GM15510 (cell line): ENCODE results near the gene SLC38A10.
A peak's percentile ranks its signal among the peaks of the same experiment; 100 is the strongest.

Experiments used
- POLR2A ChIP-seq: IDR thresholded peaks from 3 replicates; pipeline ENCODE4 v1.6.1; 2011; ENCODE audit warnings: borderline replicate concordance; ENCODE audit not compliant: insufficient read length; ENCODE audit errors: extremely low read depth

The SLC38A10 gene

DNA sequence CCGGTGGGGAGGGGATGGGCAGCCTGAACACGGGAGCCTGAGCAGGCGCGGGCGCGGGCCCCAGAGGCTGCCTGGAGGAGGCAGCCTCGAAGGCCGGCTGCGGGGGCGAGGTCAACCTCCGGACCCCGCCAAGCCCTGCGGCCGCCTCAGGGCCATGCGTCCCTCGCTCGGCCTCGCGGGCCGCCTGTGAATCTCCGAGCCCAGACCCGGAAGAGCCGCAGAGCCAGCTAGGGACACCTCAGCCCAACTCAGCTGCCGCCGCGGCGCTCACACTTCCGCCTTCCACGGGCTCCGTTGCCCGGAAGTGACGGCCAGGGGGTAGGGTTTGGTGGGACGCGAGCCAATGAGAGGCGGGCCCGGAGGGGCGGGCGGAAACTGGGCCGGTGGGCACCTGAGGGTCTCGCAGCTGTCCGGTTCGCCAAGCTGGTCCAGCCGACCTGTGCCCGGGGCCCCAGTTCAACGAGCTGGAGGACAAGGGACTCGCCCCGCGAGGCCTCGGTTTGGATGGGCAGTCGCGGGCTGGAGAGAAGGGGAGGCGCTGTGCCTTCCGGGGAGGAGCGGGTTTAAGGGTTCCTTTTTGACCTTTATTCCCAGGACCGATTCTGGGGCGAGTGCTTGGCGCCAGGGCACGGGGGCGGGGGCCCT is at the start of gene SLC38A10:
TSS of gene SLC38A10 (minus strand) at position 277 of the 645 bp plus-strand sequence. CDS start 386 bp downstream, outside the sequence.
- TF ChIP-seq POLR2A, result peak; percentile 97

DNA sequence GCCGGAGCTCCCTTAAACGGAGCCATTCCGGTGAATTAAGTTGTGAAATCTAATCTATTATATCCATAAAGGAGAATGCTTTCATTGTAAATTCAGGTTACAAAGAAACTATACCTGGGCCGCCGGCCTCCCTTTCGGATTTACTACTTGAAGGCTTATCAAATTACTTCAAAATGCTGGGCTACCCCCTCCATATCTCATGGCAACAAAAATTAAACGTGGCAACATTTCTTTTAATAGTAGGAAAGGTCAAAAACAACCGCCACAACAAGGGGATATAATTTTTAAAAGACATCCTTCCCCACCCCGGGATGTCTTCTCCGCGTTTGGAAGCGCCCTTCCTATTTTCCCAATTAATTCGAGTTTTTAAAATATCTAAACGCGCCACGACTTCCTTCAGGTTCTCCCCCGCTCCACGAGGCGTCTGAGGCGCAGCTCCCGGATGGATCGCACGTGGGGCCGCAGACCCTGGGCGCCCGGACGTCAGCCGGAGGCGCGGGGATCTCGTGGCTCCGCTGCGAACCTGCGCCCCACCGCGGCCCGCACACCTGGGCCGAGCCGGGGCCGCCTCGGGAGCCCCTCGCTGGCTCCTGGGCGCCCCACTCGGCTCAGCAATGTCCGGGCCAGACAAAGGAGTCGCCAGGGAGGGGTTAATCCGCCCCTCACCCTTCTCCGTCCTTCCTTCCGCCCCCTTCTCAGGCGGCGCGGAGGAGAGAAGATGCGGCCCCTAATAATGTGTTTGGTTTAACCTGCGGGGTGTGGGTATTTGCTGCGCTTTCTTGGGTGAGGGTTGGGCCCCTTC is 47.4 kb upstream of the SLC38A10 start:
- TF ChIP-seq POLR2A, result no peak

DNA sequence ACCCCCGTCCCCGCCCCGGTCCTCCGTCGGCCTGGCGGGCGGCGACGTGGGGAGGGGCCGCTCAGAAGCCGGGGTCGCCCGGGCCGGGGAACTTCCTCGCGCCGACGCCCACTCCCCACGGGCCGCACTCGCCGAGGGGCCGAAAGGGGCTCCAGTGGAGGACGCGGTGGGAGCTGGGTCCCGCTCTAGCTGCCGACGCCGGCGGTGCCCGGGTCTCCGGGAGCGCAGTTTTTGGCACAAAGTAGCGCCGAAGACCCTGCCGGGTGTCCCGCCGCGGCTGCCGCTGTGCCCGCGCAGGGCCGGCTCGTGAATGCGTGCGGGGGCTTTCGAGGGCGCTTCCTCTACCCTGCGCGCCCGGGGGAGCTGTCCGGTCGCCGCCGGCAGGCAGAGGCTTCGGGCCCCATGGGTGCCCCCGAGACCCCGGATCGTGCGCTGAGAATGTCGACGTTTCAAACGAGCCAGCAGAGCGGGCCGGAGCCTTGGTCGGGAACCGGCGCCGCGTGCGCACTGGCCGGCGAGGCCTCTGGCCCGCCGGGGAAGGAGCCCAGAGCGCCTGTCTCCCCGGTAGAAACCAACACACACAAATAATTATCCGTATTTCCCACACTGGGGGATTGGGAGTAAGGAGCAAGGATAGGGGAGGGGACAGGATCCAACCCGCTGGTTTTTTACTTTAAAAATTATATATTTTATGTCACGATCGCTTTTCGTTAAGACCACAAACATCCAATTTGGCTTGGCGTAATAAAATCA is 46.6 kb upstream of the SLC38A10 start:
- TF ChIP-seq POLR2A, result no peak

DNA sequence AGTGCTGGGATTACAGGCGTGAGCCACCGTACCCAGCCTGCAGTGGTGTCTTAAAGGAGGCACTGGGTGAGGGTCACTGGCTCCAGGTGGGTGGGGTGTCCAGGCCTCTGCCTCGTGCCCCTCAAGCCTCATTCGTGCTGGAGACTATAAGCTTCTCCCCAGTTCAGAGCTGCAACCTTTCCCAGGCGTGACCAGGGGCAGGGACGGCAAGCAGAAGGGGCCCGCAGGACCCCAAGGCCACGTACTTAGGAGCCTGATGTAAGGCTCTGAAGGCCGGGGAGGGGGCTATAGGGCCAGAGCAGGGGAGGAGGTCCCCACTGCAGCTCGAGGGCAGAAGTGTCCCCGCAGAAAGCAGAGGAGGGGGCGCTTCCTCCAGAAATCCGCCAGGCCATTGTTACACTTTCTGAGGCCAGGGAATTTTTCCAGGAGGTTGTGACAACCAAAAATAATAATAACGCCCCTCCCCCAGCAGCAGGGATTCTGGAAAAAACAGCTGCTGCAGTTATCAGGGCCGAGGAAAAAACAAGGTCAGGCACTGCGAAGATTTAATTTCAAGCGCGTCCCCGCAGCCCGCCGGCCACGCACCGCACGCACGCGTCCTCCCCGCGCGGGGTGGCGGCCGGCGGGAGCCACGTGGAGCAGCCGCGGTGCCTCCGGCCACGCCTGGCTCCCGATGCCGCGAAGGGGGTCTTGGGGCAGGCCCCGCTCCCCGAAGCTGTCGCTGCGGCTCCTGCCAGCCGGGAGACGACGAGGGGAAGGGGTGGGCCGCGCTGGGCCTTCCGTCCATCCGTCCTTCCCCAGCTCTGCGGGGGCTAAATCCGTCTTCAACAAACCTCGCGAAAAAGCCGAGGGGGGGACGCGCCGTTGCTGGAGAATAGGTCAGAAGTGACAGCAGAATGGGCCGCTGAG is 45.8 kb upstream of the SLC38A10 start:
- no peak for TF ChIP-seq POLR2A

DNA sequence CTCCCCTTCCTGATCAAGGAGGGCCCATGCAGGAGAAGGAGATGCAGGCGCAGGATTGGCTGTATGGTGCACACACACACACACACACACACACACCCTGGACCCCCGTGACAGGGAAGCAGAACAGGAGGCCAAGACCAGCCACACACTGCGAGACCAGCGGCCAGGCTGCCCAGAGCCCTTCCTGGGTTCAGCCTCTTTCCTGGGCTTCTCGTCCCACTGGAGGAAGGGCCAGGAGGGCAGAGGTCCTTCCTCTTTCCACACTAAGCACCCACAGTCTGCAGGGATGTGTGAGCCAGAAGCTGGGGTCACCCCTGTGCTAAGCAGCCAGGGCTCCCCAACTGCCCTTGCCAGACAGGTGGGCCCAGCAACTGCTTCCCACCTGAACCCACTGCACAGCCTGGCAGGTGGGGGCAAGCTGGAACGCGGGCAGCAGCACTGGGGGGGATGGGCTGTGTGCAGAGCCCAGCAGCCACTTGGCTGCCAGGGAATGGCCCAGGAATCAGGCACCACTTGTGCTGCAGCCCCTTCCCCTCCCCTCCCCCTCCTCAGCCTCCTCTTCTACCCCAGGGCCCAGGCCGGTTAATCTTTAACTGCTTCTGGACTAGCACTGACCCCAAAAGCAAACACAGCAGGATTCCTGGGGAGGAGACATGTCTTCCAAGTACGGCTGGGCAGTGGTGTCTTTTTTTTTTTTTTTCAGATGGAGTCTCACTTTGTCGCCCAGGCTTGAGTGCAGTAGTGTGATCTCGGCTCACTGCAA is 44.6 kb upstream of the SLC38A10 start:
- no peak for TF ChIP-seq POLR2A

DNA sequence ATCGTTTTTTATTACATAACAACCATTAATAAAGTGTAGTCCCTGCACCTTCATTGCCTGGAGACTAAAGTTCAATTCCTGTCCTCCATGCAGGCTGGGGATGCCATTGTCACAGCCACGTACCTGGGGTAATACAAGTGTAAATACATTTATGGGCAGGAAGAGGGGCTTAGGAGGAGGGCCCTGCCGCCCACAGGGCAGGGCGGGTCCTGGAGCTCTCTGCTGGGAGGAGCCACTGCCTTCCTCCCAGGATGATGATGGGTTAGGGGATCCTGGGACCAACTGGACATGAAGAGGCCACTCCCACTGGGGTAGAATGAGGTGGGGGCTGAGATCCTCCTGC is 44.1 kb upstream of the SLC38A10 start:
- TF ChIP-seq POLR2A, result no peak

DNA sequence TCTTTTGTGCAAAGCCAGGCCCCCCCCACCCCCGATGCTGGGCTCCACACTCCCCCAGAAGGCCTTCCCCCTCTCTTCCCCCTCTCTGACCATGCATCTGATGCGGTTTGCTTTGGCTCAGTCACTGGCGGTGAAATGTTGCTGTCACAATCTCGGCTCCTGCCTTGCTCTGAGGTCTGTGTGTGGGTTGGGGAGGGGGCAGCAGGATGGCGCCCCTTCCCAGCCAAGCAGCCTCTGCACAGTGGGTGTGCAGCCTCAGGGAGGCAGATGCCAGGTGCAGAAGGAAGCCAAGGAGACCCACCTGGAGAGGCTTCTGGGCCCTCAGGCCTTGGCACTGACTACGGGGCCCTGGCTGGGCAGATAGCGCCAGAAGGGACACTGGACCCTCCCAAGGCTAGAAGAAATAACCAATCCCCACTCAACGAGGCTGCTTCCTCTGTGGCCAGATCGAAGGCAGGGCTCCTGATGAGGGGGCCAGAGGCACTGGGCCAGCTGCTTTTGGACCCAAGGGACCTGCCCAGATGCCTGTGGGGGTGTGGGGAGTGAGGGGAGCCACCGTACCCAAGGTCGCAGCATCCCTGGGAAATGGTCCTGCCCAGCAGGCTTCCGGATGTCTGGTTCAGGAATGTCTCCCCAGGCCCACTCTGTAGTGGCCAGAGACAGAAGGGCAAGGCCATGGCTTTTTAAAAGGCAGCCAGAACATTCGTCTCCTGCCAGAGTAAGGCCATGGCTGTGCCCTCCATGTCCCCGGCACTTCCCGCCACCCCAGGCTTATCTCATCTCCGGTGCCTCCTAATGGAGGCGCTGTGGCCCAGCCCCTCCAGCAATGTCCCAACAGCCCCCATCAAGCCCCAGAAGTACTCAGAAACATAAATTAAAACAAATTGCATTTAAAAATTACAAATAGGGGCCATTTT is 43.4 kb upstream of the SLC38A10 start:
- TF ChIP-seq POLR2A, result no peak

DNA sequence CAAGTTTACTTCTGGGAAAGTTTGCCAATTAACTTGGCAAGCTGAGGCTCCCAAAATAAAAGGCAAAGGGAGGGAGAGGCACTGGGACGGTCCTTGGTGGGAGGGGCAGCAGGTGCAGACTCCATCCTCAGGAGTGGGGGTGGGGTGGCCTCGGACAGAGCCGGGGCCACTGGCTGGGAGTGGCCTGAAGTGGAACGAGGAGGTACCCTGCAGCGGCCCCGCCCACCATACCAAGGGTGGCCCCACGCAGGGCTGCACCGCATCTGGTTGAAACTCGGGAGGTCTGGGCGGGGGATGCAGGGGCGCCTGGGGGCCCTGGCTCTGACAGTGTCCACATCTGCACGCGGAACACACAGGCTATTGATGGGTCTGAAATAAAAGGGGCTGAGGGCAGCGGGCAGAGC is 42.4 kb upstream of the SLC38A10 start:
- no peak for TF ChIP-seq POLR2A

DNA sequence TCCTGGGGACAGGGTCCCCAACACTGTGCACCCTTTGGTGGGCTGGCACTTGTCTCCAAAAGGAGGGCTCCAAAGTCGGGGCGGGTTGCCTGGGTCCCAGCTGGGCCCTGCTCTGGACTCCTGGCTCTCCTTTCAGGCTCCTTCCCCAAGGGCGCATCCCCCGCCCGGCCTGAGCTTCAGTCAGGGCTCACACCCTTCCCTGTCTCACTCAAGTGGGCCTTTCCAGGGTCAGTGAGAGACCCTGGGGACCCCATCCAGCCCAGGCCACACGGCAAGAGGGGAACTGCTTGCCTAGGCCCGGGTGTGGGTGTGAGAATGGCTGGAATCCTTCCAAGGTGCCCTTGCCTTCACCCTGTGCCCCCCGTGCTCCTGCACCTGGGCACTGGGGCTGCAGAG is 41.8 kb upstream of the SLC38A10 start:
- no peak for TF ChIP-seq POLR2A

DNA sequence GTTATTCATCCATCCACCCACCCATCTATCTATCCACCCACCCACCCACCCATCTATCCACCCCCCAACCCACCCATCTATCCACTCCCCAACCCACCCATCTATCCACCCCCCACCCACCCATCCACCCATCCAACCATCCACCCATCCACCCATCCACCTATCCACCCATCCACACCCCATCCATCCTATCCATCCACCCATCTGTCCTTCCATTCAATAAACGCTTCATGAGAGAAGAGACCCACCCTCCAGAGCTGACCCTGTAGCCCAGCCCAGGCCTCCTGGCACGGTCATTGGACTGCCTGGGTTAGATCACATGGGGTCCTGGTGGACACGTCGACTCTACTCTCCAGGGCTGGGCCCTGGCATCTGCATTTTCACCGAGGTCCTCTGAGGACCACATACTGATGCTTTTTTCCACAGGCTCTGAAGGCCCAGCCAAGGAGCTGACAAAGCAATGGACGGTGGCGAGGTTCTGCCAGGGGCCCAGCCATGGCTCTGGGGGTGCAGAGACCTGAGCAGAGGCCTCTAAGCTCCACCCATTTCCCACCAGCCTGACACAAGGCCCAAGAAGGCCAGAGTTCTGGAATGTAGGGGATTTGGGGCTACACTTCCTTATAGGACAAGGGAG is 41.3 kb upstream of the SLC38A10 start:
- no peak for TF ChIP-seq POLR2A

DNA sequence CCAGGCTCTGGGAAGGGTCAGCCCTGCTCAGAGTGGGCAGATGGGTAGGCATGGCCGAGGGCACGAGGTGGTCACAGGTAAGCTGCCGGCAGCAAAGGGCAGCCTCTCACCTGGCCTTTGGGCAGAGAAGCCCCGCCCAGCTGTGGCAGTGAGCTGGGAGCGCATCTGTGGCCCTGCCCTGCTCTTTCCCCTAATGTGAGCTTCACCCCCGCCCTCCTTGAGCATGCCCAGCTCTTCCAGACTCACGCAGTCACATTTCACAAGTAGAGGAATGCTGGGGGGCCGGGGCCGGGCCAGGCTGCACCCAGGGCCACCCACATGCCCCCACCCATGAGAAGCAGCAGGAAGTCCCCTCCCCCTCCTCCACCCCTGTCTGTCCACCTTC is 40.7 kb upstream of the SLC38A10 start:
- TF ChIP-seq POLR2A, result no peak

DNA sequence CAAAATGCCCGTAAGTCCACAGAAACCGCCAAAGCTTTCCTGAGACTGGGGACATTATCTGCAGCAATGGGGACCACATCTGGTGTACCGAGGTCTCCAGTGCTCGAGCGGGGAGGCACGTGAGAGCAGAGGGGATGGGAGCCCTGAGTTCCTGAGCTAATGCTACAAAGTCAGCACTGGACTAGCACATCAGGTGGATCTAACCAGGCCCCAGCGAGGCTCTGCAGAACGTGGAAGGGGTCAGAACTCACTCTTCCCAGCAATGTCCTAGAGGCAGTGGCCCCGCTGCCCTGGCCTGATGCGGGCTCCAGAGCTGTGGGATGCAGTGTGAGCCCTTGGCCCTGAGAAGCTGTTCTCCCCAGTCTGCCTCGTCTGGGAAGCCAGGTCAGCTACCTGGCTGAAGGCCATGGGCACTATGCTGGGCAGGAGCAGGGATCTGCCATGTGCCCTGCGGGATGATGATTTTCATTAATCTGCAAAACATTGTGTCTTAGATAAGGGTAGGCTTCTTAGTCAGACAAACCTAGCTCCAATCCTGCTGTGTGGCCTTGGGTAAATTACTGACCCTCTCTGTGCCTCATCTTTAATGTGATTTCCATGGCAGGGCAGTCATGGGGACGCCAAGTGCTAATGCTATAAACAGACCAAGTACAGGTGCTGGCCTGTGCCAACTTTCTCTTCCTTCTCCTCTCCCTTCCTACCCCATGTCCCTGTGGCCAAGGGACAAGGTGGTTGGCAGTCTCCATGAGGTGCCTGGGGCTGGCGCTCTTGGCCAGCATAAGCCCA is 40.1 kb upstream of the SLC38A10 start:
- TF ChIP-seq POLR2A, result no peak

DNA sequence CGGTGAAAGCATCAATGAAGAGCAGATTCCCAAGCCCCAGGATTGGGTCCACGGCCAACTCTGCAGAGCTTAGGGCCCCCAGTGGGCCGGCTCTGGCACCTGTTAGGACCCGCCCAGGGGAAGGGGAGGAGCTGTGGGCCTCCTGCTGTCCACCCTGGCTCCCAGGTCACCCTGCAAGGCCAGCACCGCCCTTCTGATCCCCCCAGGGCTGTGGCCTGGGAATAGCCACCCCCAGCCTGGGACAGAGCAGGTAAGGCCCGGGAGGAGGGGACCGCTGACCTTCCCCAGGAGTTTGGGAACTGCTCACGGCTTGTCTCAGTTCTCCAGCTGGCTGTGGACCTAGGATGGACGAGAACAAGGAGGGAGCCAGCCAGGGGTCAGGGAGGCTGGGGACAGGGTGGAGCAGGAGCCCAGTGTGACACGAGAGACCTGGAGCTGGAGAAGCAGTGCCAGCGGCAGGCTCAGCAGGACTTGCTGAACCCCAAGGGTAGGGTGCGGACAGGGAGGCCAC is 39.3 kb upstream of the SLC38A10 start:
- TF ChIP-seq POLR2A, result no peak
